H1 (cell line): ENCODE measurements around the gene CIAO3. TPM values are rescaled to one million over a fixed set of nuclear protein-coding genes. Genes with fewer than 3 reads are reported as not detected.

Experiments used
- HDAC2 ChIP-seq, 2 experiments: fragments of 300-600 bp in 1 of 2; sonication (generic) in 1 of 2; IDR thresholded peaks; 2 replicates each; pipeline ENCODE4 v1.6.1; 2011 to 2012; ENCODE audit warnings: low read depth in 2 of 2, low read length in 2 of 2, mild to moderate bottlenecking in 2 of 2, moderate library complexity in 2 of 2, borderline replicate concordance in 1 of 2, inconsistent platforms in 1 of 2
- polyA plus RNA-seq, 7 experiments: library from polyadenylated mRNA; depleted of rRNA in 3 of 7; stranded (reverse) in 5 of 7; unstranded in 2 of 7; fragments of >200 nt in 5 of 7; fragments of 200-250 nt in 2 of 7; gene quantifications; 1 replicate in 5 of 7; 2 replicates in 1 of 7; 4 replicates in 1 of 7; pipeline versions ENCODE4 v1.2.1 to v1.2.3, GENCODE V29; 2011 to 2013; ENCODE audit warnings: missing spikeins in 2 of 7, mixed read lengths in 2 of 7
- total RNA-seq: library from RNA; stranded (reverse); fragmentation: NEBNext Ultra II Directional; extraction: Animal tissue kit (Norgen Biotek cat#: 25700); gene quantifications from 2 replicates; pipeline ENCODE4 v1.2.1, GENCODE V29; 2021

The CIAO3 gene
- total and polyA plus RNA-seq, 2 of the 8 experiments (the other 6 are each of a cell fraction or from before 2014, with no cell fraction given), result 20.0 to 20.4 TPM

DNA sequence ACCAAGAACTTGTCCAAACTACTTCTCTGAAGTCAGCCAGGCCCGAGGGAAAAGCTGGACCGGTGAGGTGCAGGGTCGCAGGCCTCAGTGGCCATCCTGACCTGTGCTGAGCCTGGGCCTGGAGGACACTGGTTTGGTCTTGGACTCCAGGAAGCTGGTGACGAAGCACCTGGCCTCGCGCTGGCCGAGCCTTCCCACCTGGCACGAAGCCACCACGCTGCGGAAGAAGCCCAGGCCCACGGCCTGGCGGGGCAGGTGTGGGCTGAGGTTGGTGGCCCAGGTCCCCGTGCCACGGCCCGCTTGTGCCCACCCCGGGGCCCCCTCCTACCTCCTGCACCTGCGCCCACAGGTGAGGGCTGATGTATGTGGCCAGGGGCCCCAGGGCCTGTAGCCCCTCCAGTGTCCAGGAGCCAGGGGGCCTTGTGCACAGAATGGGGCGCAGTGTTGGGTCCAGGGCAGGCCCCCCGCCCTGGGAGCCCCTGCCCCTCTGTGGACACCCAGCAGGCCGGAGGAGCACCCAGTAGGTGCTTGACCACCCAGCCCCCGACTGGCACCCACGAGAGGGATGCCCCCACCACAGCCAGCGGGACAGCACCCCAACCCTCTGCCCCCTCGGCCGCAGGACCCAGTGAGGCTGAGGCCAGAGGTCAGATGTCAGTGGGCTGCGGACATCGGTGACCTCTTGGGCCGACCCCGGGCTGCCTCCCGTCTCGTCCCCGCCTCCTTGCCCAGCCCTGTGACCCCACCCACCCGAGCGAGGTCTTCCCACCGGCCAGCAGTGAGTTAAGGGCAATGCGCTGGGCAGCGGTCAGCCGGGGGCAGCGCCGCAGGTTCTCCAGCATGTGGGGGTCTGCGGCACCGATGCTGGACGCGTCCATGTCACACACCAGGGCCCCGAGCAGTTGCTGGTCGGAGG, 33.5 kb upstream of the CIAO3 start (continued):
- no peak for TF ChIP-seq HDAC2 (IDR thresholded peaks at IDR 0.05; ENCODE audit: borderline replicate concordance in 1 of 2, low read depth in 2 of 2, low read length in 2 of 2)
